ENCODE results near the gene INPP5D.

Gene INPP5D

DNA sequence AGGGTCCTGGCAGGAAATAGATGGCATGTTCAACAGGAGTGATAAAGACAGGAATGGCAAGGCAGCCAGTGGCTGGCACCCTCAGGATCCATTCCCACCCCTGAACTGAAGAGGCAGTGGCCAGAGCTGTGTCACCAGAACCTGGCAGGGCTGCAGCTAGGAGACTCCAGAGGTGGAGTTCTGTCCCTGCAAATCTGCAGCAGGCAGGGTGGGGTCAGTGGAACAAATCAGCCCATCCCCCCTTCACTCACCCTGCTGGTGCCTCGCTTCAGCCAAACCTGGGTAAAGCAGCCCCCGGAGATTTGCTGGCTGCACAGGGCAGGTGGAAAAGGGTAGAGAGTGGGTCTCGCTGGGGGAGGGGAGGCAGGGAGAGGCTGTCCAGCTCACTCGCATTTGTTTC is 12.7 kb downstream of the INPP5D start:
- H3K4me3 ChIP-seq (ENCODE audit: insufficient read depth, low read depth, low read length, poor library complexity, severe bottlenecking) = no peak overlapping the region
- H3K27me3 ChIP-seq (replicated peaks; ENCODE audit: control insufficient read depth, insufficient read depth, low read length, poor library complexity, severe bottlenecking) = no peaks in the 10 kb centered on the region
- no peaks in the 10 kb centered on the region for H3K9me3 ChIP-seq (ENCODE audit: control insufficient read depth, low read length)
- H3K27ac ChIP-seq (ENCODE audit: insufficient read depth, low read length, poor library complexity, severe bottlenecking) = no peak overlapping the region
- peaks cover 16% of the 10 kb centered on the region for H3K36me3 ChIP-seq (ENCODE audit: control insufficient read depth, insufficient read depth, low read length)
- H3K4me1 ChIP-seq (ENCODE audit: control insufficient read depth, insufficient read depth, low read length, poor library complexity, severe bottlenecking) = peaks cover 43% of the 10 kb centered on the region
- DNase-seq = no peak

DNA sequence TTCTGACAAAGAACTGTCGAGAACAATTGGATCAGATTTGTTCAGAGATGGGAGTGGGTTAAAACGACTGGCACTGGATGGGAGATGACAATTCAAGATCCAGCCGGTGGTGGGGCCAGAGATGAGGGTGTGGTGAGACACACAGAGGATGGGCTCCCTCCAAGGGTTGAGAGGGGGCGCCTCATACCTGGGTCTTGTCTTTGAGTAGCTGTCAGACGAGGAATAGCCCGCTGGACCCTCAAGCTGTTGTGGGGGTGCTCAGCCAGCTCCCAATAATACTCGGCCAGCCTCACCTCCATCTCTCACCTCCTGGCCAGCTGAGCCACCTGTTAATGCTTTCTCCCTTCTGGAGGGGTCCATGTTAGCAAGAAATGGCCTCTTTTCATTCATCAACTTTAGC is 14.0 kb downstream of the INPP5D start:
- Histone ChIP-seq H3K4me1 (ENCODE audit: control insufficient read depth, insufficient read depth, low read length, poor library complexity, severe bottlenecking) (peaks cover 40% of the 10 kb centered on the region), H3K27ac (ENCODE audit: insufficient read depth, low read length, poor library complexity, severe bottlenecking) (peak overlapping the region; percentile 31), H3K27me3 (replicated peaks; ENCODE audit: control insufficient read depth, insufficient read depth, low read length, poor library complexity, severe bottlenecking) (no peaks in the 10 kb centered on the region), H3K4me3 (ENCODE audit: insufficient read depth, low read depth, low read length, poor library complexity, severe bottlenecking) (no peak overlapping the region), H3K36me3 (ENCODE audit: control insufficient read depth, insufficient read depth, low read length) (peaks cover 15% of the 10 kb centered on the region), H3K9me3 (ENCODE audit: control insufficient read depth, low read length) (no peaks in the 10 kb centered on the region)
- DNase-seq = no peak

DNA sequence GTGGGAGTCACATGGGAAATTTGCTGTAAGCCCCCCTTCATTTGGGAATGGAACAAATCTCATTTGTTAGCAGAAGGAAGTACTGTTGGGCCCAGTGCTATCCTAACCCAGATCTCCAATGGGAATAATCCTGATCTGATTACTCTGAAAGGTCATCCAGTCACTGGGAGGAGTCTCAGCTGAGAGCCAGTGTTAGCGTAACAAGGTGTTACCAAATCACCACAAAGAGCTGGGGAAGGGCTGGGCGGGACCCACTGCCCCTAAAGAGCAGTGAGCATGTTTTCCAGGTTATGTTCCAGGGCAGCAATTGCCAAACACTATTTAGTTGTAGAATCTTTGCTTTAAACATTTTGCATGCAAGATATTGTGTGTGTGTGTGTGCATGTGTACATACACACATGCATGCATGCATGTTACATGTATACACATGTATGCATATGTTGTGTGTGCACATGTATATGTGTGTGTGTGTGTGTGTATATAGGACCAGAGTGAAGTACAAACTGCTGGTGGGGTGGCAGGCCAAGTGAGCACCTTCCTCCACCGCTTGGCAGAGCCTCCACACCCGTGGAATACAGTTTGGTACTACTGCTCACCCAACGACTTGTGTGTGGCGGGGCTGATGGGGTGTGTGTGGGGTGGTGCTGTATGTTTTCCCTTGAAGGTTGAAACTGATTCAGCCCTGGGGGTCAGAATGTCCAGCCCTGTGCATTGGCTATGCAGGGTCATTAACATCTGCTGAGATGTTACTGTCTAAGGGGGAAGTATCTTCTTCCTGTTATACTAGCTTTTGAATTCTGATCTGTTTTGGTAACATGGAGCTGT is 15.2 kb downstream of the INPP5D start:
- H3K36me3 ChIP-seq (ENCODE audit: control insufficient read depth, insufficient read depth, low read length) = peaks cover 15% of the 10 kb centered on the region
- H3K27me3 ChIP-seq (replicated peaks; ENCODE audit: control insufficient read depth, insufficient read depth, low read length, poor library complexity, severe bottlenecking) = no peaks in the 10 kb centered on the region
- no peaks in the 10 kb centered on the region for H3K9me3 ChIP-seq (ENCODE audit: control insufficient read depth, low read length)
- peak overlapping the region; percentile 20 for H3K4me3 ChIP-seq (ENCODE audit: insufficient read depth, low read depth, low read length, poor library complexity, severe bottlenecking)
- peaks cover 51% of the 10 kb centered on the region for H3K4me1 ChIP-seq (ENCODE audit: control insufficient read depth, insufficient read depth, low read length, poor library complexity, severe bottlenecking)
- H3K27ac ChIP-seq (ENCODE audit: insufficient read depth, low read length, poor library complexity, severe bottlenecking) = peak overlapping the region; percentile 56
- DNase-seq = no peak

DNA sequence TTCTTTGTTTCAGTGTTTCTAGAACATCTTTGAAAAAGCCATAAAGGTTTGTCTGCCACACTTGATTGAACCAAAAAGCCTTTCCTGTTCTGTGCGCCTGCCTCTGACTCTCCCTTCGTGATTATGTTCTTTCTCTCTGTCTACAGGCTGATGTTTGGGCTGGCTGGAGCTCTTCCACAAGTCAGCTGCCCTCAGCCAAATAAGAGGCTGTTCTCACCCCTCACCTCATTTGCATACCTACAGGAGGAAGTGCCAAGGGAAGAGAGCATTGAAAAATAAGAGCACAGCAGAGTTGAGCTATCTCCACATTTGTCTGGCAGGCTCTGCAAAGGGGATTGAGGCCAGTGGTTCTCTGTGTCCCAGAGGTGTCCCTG is 15.8 kb downstream of the INPP5D start:
- Histone ChIP-seq H3K36me3 (ENCODE audit: control insufficient read depth, insufficient read depth, low read length) (peaks cover 15% of the 10 kb centered on the region), H3K27ac (ENCODE audit: insufficient read depth, low read length, poor library complexity, severe bottlenecking) (peak overlapping the region; percentile 56), H3K27me3 (replicated peaks; ENCODE audit: control insufficient read depth, insufficient read depth, low read length, poor library complexity, severe bottlenecking) (no peaks in the 10 kb centered on the region), H3K9me3 (ENCODE audit: control insufficient read depth, low read length) (no peaks in the 10 kb centered on the region), H3K4me3 (ENCODE audit: insufficient read depth, low read depth, low read length, poor library complexity, severe bottlenecking) (peak overlapping the region; percentile 22), H3K4me1 (ENCODE audit: control insufficient read depth, insufficient read depth, low read length, poor library complexity, severe bottlenecking) (peaks cover 57% of the 10 kb centered on the region)
- no peak for DNase-seq

DNA sequence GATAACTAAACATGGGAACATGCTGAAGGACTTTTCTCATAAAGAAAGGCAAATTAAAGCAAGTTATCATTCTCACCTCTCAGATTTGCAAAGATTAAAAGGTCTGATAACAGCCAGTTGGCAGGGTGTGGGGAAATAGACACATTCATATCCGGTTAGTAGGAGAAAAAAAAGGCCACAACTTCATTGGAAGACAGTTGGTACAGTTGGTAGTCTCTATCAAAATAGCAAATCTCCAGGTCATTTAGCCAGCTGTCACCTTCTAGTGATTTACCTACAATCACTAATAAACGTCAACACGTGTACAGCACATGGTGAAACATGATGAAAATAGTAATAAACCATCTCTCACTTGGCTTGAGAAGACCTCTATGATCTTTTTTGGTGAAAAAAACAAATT is 16.6 kb downstream of the INPP5D start:
- H3K27me3 ChIP-seq (replicated peaks; ENCODE audit: control insufficient read depth, insufficient read depth, low read length, poor library complexity, severe bottlenecking) = no peaks in the 10 kb centered on the region
- H3K9me3 ChIP-seq (ENCODE audit: control insufficient read depth, low read length) = no peaks in the 10 kb centered on the region
- H3K4me3 ChIP-seq (ENCODE audit: insufficient read depth, low read depth, low read length, poor library complexity, severe bottlenecking) = no peak overlapping the region
- peaks cover 65% of the 10 kb centered on the region for H3K4me1 ChIP-seq (ENCODE audit: control insufficient read depth, insufficient read depth, low read length, poor library complexity, severe bottlenecking)
- no peak for DNase-seq
- peak overlapping the region; percentile 56 for H3K27ac ChIP-seq (ENCODE audit: insufficient read depth, low read length, poor library complexity, severe bottlenecking)
- H3K36me3 ChIP-seq (ENCODE audit: control insufficient read depth, insufficient read depth, low read length) = peaks cover 12% of the 10 kb centered on the region

DNA sequence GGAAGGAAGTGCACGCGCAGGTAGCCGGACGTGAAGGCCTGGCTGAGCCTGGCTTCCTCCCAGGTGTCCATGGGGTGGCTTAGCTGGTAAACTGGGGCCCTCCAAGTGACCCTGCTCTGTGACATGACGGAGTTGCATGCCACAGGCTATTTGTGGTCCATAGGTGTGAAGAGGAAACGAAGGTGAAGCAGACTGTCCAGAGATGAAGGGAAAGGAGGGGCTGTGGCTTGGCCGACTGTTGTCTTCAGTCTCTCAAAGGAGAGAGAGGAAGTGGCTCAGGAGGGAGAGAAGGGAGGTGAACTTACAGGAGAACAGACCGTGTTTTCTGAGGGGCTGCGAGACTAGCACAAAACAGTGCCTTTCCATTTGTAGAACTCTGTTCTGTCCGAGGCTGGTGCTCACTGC is 19.3 kb downstream of the INPP5D start:
- DNase-seq = peak in 1 of 3 donors; percentile 23
- Histone ChIP-seq H3K36me3 (ENCODE audit: control insufficient read depth, insufficient read depth, low read length) (peaks cover 3% of the 10 kb centered on the region), H3K4me1 (ENCODE audit: control insufficient read depth, insufficient read depth, low read length, poor library complexity, severe bottlenecking) (peaks cover 83% of the 10 kb centered on the region), H3K27me3 (replicated peaks; ENCODE audit: control insufficient read depth, insufficient read depth, low read length, poor library complexity, severe bottlenecking) (no peaks in the 10 kb centered on the region), H3K9me3 (ENCODE audit: control insufficient read depth, low read length) (no peaks in the 10 kb centered on the region), H3K4me3 (ENCODE audit: insufficient read depth, low read depth, low read length, poor library complexity, severe bottlenecking) (no peak overlapping the region), H3K27ac (ENCODE audit: insufficient read depth, low read length, poor library complexity, severe bottlenecking) (peak overlapping the region; percentile 72)

DNA sequence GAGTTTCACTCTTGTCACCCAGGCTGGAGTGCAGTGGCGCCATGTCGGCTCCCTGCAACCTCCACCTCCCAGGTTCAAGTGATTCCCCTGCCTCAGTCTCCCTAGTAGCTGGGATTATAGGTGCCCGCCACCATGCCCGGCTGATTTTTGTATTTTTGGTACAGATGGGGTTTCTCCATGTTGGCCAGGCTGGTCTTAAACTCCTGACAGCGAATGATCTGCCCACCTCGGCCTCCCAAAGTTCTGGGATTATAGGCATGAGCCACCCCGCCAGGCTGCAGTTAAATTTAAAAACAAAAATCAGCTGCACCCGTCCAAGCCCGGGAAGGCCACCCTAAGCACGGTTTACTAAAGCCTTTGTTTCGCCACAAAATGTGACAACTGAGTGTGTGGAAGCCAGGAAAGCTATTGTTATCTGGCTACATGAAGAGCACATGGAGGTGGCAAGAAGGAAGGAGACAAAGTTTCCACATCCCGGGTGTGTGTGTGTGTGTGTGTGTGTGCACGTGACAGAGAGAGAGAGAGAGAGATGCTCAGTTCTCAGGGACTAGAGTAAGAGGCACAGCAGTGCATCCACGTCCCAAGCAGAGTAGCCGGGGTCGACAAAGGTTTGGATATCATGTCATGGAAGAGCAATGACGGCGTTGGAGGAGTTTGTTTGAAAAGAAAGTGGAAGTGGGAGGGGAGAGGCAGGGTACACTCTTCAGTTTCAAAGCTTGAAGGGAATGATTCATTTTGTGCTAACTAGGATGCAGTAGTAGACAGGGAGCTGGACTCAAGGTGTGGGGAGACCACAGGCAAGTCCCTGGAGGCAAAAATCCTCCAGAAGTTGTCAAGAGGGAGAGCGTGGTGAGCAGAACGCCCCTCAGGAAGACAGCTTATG is 20.1 kb downstream of the INPP5D start:
- Histone ChIP-seq H3K4me3 (ENCODE audit: insufficient read depth, low read depth, low read length, poor library complexity, severe bottlenecking) (peak overlapping the region; percentile 13), H3K36me3 (ENCODE audit: control insufficient read depth, insufficient read depth, low read length) (peaks cover 3% of the 10 kb centered on the region), H3K27me3 (replicated peaks; ENCODE audit: control insufficient read depth, insufficient read depth, low read length, poor library complexity, severe bottlenecking) (no peaks in the 10 kb centered on the region), H3K9me3 (ENCODE audit: control insufficient read depth, low read length) (no peaks in the 10 kb centered on the region), H3K27ac (ENCODE audit: insufficient read depth, low read length, poor library complexity, severe bottlenecking) (peak overlapping the region; percentile 72), H3K4me1 (ENCODE audit: control insufficient read depth, insufficient read depth, low read length, poor library complexity, severe bottlenecking) (peaks cover 81% of the 10 kb centered on the region)
- no peak for DNase-seq

DNA sequence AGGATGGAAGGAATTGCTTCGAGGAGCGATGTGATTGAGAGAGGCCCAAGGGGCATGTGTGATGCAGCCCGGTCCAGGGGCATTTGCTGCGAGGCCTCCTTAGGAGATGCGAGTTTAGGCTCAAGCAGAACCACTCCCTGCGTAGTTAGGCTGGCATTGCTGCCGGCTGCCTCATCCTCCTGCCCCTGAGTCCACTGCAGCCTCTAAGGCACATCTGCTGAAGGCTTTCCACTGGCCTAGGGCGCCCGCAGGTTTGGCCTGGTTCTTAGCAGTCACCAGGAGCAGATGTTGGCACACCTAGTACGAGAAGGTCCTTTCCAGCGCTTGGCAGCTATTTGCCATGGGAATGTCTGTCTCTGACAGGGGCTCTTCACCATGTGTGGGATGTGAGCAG is 20.7 kb downstream of the INPP5D start:
- Histone ChIP-seq H3K36me3 (ENCODE audit: control insufficient read depth, insufficient read depth, low read length) (peaks cover 3% of the 10 kb centered on the region), H3K9me3 (ENCODE audit: control insufficient read depth, low read length) (no peaks in the 10 kb centered on the region), H3K4me1 (ENCODE audit: control insufficient read depth, insufficient read depth, low read length, poor library complexity, severe bottlenecking) (peaks cover 80% of the 10 kb centered on the region), H3K4me3 (ENCODE audit: insufficient read depth, low read depth, low read length, poor library complexity, severe bottlenecking) (peak overlapping the region; percentile 13), H3K27me3 (replicated peaks; ENCODE audit: control insufficient read depth, insufficient read depth, low read length, poor library complexity, severe bottlenecking) (no peaks in the 10 kb centered on the region), H3K27ac (ENCODE audit: insufficient read depth, low read length, poor library complexity, severe bottlenecking) (peak overlapping the region; percentile 72)
- DNase-seq = no peak

DNA sequence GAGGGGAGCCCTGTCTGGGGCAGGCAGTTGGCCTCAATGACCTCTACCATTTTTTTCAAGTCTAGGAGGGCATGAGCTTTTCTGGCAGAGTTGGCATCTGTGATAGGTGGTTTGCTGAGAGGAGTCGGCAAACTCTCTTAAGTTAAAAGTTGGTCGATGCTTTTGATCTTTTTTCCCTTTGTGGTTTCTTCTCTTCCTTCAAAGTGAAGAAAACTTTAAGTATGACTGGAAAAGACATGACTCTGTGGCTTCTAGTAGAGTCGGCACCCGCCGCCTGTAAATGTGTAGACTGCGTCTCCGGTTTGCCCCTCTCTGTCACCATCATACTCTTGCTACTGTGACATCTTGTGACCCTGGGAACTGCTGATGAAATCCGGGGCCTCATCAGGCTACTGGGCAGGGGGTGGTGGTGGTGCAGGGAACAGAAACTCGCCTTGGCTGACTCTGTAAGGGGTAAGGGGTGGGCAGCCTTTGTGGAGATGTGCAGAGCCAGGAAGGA is 21.1 kb downstream of the INPP5D start:
- peaks cover 3% of the 10 kb centered on the region for H3K36me3 ChIP-seq (ENCODE audit: control insufficient read depth, insufficient read depth, low read length)
- DNase-seq = peak; percentile 25 to 62 (median 45)
- H3K27me3 ChIP-seq (replicated peaks; ENCODE audit: control insufficient read depth, insufficient read depth, low read length, poor library complexity, severe bottlenecking) = no peaks in the 10 kb centered on the region
- no peaks in the 10 kb centered on the region for H3K9me3 ChIP-seq (ENCODE audit: control insufficient read depth, low read length)
- peak overlapping the region; percentile 72 for H3K27ac ChIP-seq (ENCODE audit: insufficient read depth, low read length, poor library complexity, severe bottlenecking)
- peaks cover 76% of the 10 kb centered on the region for H3K4me1 ChIP-seq (ENCODE audit: control insufficient read depth, insufficient read depth, low read length, poor library complexity, severe bottlenecking)
- no peak overlapping the region for H3K4me3 ChIP-seq (ENCODE audit: insufficient read depth, low read depth, low read length, poor library complexity, severe bottlenecking)

All from effector memory CD4-positive, alpha-beta T cell (primary cell).